Measurements from ENCODE around the gene ZFAND3.

DNA sequence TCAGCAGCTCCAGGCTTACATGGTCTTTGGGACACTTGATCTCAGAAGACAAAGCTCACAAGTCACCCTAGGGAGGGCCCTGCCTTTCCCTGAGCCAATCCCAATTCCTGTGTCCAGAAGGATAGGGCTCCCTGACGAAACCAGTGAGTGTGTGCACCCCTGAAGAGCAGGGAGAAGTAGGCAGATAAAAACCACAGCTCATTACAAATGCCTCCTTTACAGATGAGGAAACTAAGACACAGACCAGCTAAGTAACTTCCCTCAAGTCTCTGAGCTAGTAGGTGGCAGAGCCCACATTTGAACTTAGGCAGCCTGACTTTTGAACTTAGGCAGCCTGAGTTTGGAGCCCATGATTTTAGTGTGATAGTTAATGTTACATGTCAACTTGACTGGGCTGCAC lies 6.7 kb upstream of the ZFAND3 start:
- TF ChIP-seq, protein P1, sequence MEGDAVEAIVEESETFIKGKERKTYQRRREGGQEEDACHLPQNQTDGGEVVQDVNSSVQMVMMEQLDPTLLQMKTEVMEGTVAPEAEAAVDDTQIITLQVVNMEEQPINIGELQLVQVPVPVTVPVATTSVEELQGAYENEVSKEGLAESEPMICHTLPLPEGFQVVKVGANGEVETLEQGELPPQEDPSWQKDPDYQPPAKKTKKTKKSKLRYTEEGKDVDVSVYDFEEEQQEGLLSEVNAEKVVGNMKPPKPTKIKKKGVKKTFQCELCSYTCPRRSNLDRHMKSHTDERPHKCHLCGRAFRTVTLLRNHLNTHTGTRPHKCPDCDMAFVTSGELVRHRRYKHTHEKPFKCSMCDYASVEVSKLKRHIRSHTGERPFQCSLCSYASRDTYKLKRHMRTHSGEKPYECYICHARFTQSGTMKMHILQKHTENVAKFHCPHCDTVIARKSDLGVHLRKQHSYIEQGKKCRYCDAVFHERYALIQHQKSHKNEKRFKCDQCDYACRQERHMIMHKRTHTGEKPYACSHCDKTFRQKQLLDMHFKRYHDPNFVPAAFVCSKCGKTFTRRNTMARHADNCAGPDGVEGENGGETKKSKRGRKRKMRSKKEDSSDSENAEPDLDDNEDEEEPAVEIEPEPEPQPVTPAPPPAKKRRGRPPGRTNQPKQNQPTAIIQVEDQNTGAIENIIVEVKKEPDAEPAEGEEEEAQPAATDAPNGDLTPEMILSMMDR (optimal IDR thresholded peaks at IDR 0.05 in 1 of 3, IDR thresholded peaks at IDR 0.05 in 1 of 3, conservative IDR thresholded peaks at IDR 0.05 in 1 of 3; ENCODE audit: extremely low read depth in 1 of 3, insufficient read depth in 2 of 3, low read length in 3 of 3), result no peak
- TF ChIP-seq EZH2 (IDR thresholded peaks at IDR 0.05; ENCODE audit: low read length), result no peak

All from keratinocyte (primary cell).